ENCODE results near the gene SYNE3.

Gene SYNE3

DNA sequence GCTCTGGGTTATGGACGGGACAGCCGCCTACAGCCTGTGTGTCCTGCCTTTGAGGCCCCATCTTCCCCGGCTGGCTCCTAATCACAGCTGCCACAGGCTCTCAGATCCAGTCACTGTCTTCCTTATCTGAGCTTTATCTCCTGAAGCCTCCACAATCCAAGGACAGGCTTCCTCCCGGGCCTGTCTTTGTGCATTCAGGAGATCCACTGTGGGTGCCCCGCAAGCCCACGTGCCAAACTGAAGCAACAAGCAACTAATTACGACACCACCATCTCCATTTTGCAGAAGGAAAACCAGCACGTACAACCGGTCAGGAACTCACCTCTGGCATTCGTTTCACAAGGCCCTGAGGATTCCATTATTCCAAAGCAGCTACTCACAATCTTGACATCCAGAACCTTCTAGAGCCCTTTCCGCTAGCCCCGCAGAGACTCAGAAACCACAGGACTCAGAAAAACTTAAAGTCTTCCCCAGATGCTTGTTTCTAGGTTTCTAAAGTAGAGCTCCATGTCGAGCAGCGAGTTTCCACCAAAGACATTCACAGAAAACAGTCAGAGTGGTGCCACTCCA lies 14.0 kb downstream of the SYNE3 start:
- H3K9me3 ChIP-seq (ENCODE audit: control insufficient read depth, insufficient read depth, low read length): no peaks in the 10 kb centered on the region
- no peak overlapping the region for H3K27ac ChIP-seq (ENCODE audit: low read depth, low read length)
- no peaks in the 10 kb centered on the region for H3K36me3 ChIP-seq (ENCODE audit: control insufficient read depth, insufficient read depth, low read length)
- H3K27me3 ChIP-seq (ENCODE audit: control insufficient read depth, insufficient read depth, low read length): no peaks in the 10 kb centered on the region
- no peaks in the 10 kb centered on the region for H3K4me1 ChIP-seq (ENCODE audit: control insufficient read depth, insufficient read depth, low read length)
- no peak overlapping the region for H3K4me3 ChIP-seq (ENCODE audit: low read depth, low read length)
- H3K9ac ChIP-seq (ENCODE audit: low read depth, low read length): no peak overlapping the region

GRCh38 chr14:95500772-95501401 lies 15.6 kb downstream of the SYNE3 start:
- Histone ChIP-seq H3K4me1 (ENCODE audit: control insufficient read depth, insufficient read depth, low read length) (no peaks in the 10 kb centered on the region), H3K9me3 (ENCODE audit: control insufficient read depth, insufficient read depth, low read length) (no peaks in the 10 kb centered on the region), H3K27ac (ENCODE audit: low read depth, low read length) (no peak overlapping the region), H3K9ac (ENCODE audit: low read depth, low read length) (no peak overlapping the region), H3K4me3 (ENCODE audit: low read depth, low read length) (no peak overlapping the region), H3K36me3 (ENCODE audit: control insufficient read depth, insufficient read depth, low read length) (no peaks in the 10 kb centered on the region), H3K27me3 (ENCODE audit: control insufficient read depth, insufficient read depth, low read length) (no peaks in the 10 kb centered on the region)

DNA sequence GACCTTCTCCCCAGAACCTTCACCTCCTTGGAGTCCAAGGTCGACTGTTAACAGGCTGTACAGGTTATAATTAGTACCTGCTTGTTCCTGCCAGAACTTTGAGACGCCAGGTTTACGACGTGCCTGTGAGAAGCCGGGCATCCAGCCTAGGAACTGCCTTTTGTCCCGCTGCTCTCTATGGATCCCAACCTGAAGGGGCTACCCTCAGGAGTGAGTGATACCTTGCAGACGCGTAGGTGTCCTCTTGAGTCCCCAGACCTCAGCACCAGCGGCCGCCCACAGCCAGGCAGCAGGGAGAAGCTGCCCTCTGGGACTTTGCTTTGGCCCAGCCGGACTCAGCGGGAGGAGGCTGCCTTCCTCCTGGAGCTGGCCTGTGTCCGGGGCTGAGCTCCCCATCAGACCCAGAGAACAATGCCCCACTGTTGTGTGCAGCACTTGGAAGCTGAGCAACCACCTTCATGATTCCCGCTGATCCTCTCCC lies 16.2 kb downstream of the SYNE3 start:
- H3K4me3 ChIP-seq (ENCODE audit: low read depth, low read length): no peak overlapping the region
- no peaks in the 10 kb centered on the region for H3K9me3 ChIP-seq (ENCODE audit: control insufficient read depth, insufficient read depth, low read length)
- no peaks in the 10 kb centered on the region for H3K27me3 ChIP-seq (ENCODE audit: control insufficient read depth, insufficient read depth, low read length)
- no peaks in the 10 kb centered on the region for H3K4me1 ChIP-seq (ENCODE audit: control insufficient read depth, insufficient read depth, low read length)
- H3K9ac ChIP-seq (ENCODE audit: low read depth, low read length): no peak overlapping the region
- no peak overlapping the region for H3K27ac ChIP-seq (ENCODE audit: low read depth, low read length)
- no peaks in the 10 kb centered on the region for H3K36me3 ChIP-seq (ENCODE audit: control insufficient read depth, insufficient read depth, low read length)

- no peaks in the 10 kb centered on the region for H3K4me1 ChIP-seq (ENCODE audit: control insufficient read depth, insufficient read depth, low read length)
- no peaks in the 10 kb centered on the region for H3K36me3 ChIP-seq (ENCODE audit: control insufficient read depth, insufficient read depth, low read length)
- no peak overlapping the region for H3K4me3 ChIP-seq (ENCODE audit: low read depth, low read length)
- H3K27ac ChIP-seq (ENCODE audit: low read depth, low read length): no peak overlapping the region
- H3K27me3 ChIP-seq (ENCODE audit: control insufficient read depth, insufficient read depth, low read length): no peaks in the 10 kb centered on the region
- H3K9me3 ChIP-seq (ENCODE audit: control insufficient read depth, insufficient read depth, low read length): no peaks in the 10 kb centered on the region
- H3K9ac ChIP-seq (ENCODE audit: low read depth, low read length): no peak overlapping the region
Measured at GRCh38 chr14:95499354-95499750, 17.1 kb downstream of the SYNE3 start.

DNA sequence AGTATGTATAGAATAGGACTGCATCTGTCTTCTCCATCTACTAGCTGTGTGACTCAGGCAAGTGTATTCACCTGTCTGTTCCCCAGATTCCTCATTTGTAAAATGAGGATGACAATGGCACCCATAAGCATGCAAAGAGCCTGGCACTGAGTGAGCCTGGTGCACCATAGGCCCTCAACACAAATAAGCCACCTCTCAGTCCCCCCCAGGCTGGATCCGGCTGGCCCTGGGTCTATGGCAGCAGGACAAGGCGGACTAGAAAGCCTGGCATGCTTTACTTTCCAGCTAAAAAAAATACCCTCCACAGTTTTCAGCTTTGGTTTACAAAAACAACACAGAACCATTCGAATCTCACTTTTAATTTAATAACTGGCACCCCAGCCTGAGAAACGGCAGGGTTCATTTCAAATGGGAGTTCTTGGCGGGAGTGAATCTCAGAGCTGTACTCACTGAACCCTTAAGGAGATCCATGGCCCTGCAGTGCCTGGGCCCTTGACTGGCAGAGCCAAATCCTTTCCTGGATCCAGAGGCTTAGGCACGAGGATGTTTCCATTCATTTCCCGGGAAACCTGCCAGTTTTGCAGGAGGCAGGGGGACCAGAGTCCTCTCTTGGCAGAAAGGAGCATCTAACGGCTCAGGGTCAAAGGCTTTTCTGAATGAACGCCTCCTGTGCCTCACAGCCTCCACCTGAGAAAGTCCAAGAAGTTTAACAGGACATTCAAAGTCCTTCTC lies 17.7 kb downstream of the SYNE3 start:
- H3K9me3 ChIP-seq (ENCODE audit: control insufficient read depth, insufficient read depth, low read length): no peaks in the 10 kb centered on the region
- no peak overlapping the region for H3K27ac ChIP-seq (ENCODE audit: low read depth, low read length)
- H3K27me3 ChIP-seq (ENCODE audit: control insufficient read depth, insufficient read depth, low read length): no peaks in the 10 kb centered on the region
- no peaks in the 10 kb centered on the region for H3K36me3 ChIP-seq (ENCODE audit: control insufficient read depth, insufficient read depth, low read length)
- no peak overlapping the region for H3K9ac ChIP-seq (ENCODE audit: low read depth, low read length)
- H3K4me1 ChIP-seq (ENCODE audit: control insufficient read depth, insufficient read depth, low read length): no peaks in the 10 kb centered on the region
- H3K4me3 ChIP-seq (ENCODE audit: low read depth, low read length): no peak overlapping the region

GRCh38 chr14:95497561-95498011 lies 18.9 kb downstream of the SYNE3 start:
- H3K9me3 ChIP-seq (ENCODE audit: control insufficient read depth, insufficient read depth, low read length): no peaks in the 10 kb centered on the region
- H3K4me1 ChIP-seq (ENCODE audit: control insufficient read depth, insufficient read depth, low read length): no peaks in the 10 kb centered on the region
- H3K27me3 ChIP-seq (ENCODE audit: control insufficient read depth, insufficient read depth, low read length): no peaks in the 10 kb centered on the region
- H3K27ac ChIP-seq (ENCODE audit: low read depth, low read length): no peak overlapping the region
- no peak overlapping the region for H3K9ac ChIP-seq (ENCODE audit: low read depth, low read length)
- H3K36me3 ChIP-seq (ENCODE audit: control insufficient read depth, insufficient read depth, low read length): no peaks in the 10 kb centered on the region
- H3K4me3 ChIP-seq (ENCODE audit: low read depth, low read length): no peak overlapping the region

GRCh38 chr14:95496690-95497259 lies 19.7 kb downstream of the SYNE3 start:
- H3K9me3 ChIP-seq (ENCODE audit: control insufficient read depth, insufficient read depth, low read length): no peaks in the 10 kb centered on the region
- H3K9ac ChIP-seq (ENCODE audit: low read depth, low read length): no peak overlapping the region
- no peaks in the 10 kb centered on the region for H3K27me3 ChIP-seq (ENCODE audit: control insufficient read depth, insufficient read depth, low read length)
- no peaks in the 10 kb centered on the region for H3K36me3 ChIP-seq (ENCODE audit: control insufficient read depth, insufficient read depth, low read length)
- no peak overlapping the region for H3K4me3 ChIP-seq (ENCODE audit: low read depth, low read length)
- no peaks in the 10 kb centered on the region for H3K4me1 ChIP-seq (ENCODE audit: control insufficient read depth, insufficient read depth, low read length)
- peak overlapping the region; percentile 61 for H3K27ac ChIP-seq (ENCODE audit: low read depth, low read length)

DNA sequence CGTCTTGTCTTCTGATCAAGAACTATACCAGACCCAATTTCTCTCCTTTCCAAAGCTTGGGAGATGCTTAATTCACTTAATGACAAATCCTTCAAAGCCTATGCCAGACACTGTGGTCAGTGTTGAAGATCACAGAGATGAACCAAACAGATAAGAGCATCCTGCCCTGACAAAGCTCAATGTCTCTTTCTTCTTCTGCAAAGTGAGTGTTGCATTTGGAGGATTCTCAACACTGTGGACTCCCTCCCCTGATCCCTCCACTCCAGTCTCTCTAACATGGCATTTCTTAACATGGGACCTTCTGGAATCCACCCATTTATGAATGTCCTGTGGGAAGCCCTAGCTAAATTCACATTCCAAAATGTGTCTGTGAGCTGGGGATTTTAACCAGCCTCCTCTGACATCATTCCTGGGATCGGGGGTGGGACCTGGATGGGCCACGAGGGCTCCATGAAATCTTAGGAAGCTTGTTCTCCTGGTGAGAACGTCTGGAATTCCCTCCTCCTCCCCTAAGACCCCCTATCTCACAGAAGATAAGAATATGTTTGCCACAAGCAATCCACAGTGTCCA lies 20.3 kb downstream of the SYNE3 start:
- no peak overlapping the region for H3K4me3 ChIP-seq (ENCODE audit: low read depth, low read length)
- H3K36me3 ChIP-seq (ENCODE audit: control insufficient read depth, insufficient read depth, low read length): no peaks in the 10 kb centered on the region
- H3K9ac ChIP-seq (ENCODE audit: low read depth, low read length): no peak overlapping the region
- H3K4me1 ChIP-seq (ENCODE audit: control insufficient read depth, insufficient read depth, low read length): no peaks in the 10 kb centered on the region
- H3K27me3 ChIP-seq (ENCODE audit: control insufficient read depth, insufficient read depth, low read length): no peaks in the 10 kb centered on the region
- no peaks in the 10 kb centered on the region for H3K9me3 ChIP-seq (ENCODE audit: control insufficient read depth, insufficient read depth, low read length)
- H3K27ac ChIP-seq (ENCODE audit: low read depth, low read length): peak overlapping the region; percentile 61

GRCh38 chr14:95495538-95496025 lies 20.9 kb downstream of the SYNE3 start:
- H3K9me3 ChIP-seq (ENCODE audit: control insufficient read depth, insufficient read depth, low read length): no peaks in the 10 kb centered on the region
- no peak overlapping the region for H3K9ac ChIP-seq (ENCODE audit: low read depth, low read length)
- no peaks in the 10 kb centered on the region for H3K4me1 ChIP-seq (ENCODE audit: control insufficient read depth, insufficient read depth, low read length)
- no peak overlapping the region for H3K4me3 ChIP-seq (ENCODE audit: low read depth, low read length)
- no peaks in the 10 kb centered on the region for H3K27me3 ChIP-seq (ENCODE audit: control insufficient read depth, insufficient read depth, low read length)
- H3K27ac ChIP-seq (ENCODE audit: low read depth, low read length): peak overlapping the region; percentile 40
- H3K36me3 ChIP-seq (ENCODE audit: control insufficient read depth, insufficient read depth, low read length): no peaks in the 10 kb centered on the region

- Histone ChIP-seq H3K27ac (ENCODE audit: low read depth, low read length) (no peak overlapping the region), H3K9ac (ENCODE audit: low read depth, low read length) (no peak overlapping the region), H3K27me3 (ENCODE audit: control insufficient read depth, insufficient read depth, low read length) (no peaks in the 10 kb centered on the region), H3K36me3 (ENCODE audit: control insufficient read depth, insufficient read depth, low read length) (no peaks in the 10 kb centered on the region), H3K4me1 (ENCODE audit: control insufficient read depth, insufficient read depth, low read length) (no peaks in the 10 kb centered on the region), H3K4me3 (ENCODE audit: low read depth, low read length) (no peak overlapping the region), H3K9me3 (ENCODE audit: control insufficient read depth, insufficient read depth, low read length) (no peaks in the 10 kb centered on the region)
Measured at GRCh38 chr14:95495076-95495475, 21.4 kb downstream of the SYNE3 start.

Measured in HUES48 (cell line).